Measurements from ENCODE around the gene IQSEC1.

IQSEC1 gene

DNA sequence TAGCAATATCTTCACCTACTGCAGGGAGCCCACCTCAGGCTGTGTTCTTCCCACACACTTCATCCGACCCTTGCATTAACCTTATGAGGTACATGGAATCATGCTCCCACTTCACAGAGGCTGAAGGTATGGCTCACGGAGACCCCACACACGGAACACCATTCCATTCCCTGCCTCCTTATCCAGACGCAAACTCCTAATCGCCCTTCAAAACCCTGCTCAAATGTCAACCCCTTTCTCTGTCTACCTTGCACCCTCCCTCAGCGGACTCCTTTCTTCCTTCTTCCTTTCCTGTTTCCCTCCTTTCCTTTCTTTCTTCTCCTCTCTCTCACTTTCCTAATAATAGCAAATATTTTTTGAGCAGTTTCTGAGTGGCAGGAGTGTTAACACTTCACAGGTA, 23.8 kb downstream of the IQSEC1 start:
- no peak for FAIRE-seq

DNA sequence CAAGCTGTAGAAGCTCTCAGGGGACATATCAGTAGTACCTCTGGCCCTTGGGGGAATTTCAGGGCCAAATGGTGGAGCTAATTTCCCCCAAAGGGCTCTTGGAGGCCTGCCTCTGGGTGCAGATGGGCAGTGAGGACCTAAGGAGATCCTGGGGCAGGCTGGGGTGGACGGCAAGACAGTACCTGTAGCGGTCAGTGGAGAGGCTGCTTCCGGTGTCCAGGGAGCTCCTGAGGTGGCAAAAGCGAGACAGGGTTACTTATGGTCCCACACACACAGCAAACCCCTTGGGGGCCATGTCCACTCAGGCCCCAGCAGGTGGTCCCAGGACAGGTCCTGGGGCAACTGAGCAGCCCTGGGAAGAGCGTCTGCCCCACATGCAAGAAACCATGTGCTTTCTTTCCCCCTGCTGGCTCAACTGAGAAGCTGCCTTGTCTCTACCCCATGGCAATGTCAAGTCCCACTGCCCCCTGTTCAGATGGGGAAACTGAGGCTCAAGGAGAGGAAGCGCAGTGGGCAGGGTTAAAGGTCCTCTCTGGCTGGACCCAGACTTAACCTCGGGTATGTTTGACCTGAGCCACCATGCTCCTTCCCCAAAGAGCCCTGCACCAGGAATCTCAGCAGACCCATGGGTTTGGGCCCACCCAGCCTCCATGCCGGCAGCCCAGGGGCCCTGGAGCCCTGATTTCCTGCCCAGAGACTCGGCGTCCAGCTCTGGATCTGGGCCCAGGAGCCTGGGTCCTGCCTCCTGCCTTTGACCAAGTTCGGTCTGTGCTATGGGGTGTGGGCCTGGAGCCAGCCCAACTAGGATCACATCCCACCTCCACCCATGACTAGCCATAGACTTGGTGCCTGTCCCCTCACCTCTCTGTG, 25.7 kb downstream of the IQSEC1 start:
- FAIRE-seq = no peak
- DNase-seq (ENCODE audit: low spot score) = no peak

More for the DNA sequence above, 23.8 kb downstream of the IQSEC1 start:
- DNase-seq (ENCODE audit: low spot score) = no peak

DNA sequence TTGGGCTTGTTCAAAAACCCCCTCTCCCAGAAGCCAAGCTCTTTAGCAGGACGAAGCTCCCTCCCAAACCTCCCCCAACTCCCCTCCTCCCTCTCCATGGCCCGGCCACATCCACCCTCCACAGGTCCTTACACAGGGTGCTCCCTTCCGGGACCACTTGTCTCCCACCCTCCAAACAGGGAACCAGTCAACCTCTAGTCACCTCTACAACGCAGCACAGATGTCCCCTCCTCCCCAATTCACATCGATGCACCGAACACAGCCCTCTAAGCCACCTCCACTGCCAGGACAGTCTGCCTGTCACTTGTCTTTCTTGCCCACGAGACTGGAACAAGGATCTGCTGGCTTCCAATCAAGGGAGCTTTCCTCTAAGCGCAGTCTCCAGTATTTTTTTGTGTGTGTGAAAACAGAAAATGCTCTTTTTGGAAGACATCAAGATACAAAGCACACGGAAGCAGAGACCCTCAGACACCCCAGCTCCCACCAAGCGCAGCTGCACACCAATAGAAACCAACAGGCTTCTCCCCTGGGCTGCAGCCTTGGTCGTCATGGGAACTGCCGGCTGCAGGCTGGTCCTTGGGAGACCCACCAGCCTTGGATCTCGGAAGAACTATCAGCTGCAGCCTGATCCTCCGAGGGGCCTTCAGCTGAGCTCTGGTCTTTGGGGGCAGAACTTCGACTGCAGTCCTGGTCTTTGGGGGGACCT, 26.5 kb downstream of the IQSEC1 start:
- no peak for FAIRE-seq
- DNase-seq (ENCODE audit: low spot score) = no peak

DNA sequence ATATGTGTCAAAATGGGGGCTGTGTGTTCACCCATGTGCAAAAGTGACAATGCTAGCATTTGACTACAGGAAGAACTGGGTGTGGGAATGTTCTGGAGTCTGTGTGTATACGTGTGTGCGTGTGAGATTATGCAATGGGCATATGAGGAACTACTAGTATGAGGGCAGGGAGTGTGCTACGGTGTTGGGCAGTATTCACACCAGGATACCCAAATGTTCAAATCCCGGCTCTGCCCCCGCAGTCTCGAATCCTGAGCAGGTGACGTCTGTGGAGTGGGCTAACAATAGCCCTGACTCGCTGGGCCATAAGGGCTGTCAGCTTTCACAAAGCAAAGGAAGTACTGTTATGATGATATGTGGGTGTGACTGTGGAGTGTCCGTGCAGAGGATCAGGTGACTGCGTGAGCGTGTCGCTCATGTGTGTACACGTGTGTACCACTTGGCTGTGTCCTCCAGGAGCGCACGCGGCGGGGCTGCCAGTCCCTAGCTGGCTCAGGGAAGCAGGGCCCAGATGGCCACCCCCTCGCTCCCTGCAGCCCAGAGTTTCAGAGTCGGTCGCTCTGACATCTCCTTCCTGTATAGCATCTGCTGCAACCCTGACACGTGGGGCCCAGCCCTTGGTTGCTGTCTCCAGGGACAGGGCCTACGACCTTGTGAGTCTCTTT, 27.2 kb downstream of the IQSEC1 start:
- FAIRE-seq = no peak
- no peak for DNase-seq (ENCODE audit: low spot score)

DNA sequence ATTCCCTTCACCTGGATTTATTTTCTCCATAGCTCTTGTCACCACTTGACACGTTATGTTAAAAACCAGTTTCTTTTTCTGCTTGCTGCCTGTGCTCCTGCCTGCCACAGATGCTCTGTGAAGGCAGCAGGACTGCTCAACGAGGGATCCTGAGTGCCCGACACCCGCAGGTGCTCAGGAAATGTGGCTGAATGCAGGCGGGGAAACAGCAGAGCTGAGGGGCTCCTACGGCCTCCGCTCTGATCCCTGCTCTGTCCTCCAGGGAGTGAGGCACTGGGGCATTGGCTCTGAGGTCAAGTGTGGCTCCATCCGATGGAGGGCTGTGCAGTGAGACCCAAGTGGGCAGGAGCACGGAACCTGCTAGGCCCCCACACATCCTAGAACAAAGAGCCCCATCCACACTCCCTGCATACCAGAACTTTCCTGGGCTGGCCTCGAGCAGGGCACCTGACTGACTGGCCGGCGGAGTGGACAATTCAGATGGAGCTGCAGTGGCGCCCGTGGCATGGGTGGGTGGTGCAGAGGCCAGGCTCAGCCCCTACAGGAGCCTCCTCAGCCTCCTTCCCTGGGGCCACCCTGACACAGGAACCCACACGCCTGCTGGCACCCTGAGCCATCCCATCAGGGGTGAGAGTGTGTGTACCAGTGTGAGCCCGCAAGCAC, 27.9 kb downstream of the IQSEC1 start:
- no peak for DNase-seq (ENCODE audit: low spot score)
- FAIRE-seq = no peak

DNA sequence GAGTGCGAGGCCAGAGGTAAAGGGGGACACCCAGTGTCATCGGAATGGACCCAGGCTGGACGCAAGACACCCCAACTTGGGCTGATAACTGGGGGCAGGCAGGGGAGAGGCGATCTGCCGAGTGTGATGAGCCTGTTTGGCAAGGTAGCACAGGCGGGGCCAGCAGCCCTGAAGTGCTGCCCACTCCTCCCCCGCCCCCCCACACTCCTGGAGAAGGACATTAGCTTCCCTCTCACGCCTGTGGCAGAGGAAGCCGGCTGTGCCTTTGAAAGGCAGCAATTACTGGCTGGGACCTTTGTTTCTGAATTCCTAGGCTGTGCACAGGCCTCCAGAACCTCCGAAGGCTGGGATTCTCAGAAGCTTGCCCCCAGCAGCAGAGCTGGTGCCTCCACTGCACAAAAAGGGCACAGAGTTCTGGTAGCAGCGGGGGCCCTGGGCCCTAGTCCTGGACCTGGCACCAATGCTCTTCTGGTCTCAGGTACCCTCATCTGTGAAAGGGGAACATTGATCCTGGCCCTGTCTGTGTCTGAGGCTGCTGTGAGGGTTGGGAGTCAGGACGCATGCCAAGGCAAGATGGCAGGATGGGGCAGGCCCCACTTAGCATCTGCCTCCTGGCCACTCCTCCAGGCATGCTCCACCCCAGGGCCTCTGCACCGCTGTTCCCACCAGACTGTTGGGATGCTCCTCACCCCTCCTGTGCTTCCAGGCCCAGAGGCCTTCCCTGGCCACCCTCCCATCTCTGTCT, 28.6 kb downstream of the IQSEC1 start:
- DNase-seq (ENCODE audit: low spot score) (no peak), FAIRE-seq (no peak)

DNA sequence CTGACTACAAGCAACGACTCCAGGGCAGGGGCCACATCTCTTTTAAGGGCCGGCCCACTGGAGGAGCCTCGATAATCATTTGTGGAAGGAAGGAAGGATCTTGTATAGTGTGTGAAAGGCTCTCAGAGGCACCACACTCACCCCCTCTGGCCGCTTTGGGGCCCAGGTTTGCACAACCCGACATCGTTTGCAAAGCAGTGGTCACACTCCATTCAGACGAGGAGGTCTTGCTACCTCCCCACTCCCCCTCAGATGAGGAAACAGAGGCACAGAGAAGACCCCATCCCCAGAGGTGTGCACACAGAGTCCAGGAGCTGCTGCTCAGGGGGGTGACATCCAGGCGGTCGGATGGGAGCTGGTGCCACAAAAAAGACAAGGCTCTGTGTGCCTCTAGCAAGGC, 29.6 kb downstream of the IQSEC1 start:
- FAIRE-seq = no peak

DNA sequence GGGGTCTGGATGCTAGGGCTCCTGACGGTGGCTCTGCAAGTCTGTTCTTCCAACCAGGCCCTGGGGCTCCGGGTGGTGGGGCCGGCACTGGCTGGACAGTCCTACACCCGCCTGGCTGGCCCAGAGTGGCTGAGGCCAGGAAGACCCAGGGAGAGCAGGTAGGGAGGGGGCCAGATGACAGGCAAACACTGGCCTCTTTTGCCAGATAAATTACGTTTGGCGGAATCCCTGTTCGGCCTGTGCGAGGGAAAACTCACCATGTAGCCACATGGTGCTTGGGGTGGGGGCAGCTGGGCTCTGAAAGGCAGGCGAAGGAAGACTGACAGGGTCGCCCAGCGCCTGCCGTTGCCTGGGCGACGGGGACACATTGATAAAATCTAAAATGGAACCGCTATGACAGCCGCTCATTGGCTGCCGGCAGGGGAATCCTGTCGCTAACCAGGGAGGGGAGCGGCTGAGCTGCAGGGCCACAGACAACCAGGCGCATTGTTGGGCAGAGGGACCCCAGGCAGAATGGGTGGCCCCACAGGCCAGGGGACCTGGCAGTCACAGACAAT, 30.4 kb downstream of the IQSEC1 start:
- FAIRE-seq (no peak), DNase-seq (ENCODE audit: low spot score) (no peak)

More for the DNA sequence above, 29.6 kb downstream of the IQSEC1 start:
- DNase-seq (ENCODE audit: low spot score) = no peak

DNA sequence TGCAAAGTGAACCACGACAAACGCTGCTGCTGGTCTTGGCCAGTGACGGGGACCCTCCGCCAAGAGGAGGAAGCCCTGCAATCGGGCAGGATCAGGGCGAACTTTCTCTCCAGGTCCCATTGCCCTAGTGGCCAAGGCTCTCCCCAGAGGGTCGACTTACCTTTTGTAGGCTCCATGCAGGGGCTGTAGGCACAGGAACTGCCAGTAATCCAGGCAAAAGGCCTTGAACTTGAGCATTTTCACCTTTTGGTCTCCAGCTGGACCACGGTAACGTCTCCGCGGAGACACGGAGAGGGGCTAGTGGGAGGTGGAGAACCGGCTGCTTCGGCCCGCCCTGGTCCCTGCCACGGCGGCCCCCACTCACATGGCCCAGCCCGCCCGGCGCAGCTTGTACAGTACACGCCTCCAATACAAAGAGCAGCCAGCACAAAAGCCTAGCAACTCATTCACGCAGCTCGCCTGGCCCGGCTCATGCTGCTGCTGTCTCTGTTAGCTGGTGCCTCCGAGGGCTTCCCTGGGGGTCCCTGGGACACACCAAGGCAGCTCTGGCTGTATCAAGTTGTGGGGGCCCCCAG, 31.0 kb downstream of the IQSEC1 start:
- FAIRE-seq = no peak

DNA sequence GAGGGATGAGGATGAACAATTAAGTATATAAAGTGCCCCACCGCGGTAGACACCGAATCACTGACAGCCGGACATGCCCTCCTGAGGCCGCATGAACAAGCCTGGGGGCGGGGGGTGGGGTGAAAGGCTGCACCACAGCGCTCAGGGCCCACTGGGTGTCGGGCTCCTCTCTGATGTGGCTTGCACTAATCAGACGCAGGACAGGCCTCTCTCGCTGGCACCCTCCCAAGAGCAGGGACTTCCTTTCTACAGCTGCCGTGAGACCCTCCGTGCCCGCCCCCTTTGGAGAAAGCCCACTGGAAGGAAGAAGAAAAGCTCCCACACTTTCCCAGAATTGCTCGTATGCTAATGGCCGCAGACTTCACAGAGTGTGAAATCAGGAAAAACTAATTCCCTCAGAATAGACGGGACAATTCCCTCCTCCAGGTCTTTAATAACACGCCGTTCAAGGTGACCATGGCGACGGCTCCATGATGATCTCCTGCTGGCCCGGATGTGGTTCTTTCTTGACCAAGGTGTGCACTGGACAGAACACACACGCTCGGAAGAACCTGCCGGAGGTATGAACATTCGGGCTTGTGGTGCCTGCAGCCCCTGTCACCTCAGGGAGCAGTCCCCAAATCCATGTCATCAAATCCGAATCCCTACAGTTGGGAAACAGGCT, 32.0 kb downstream of the IQSEC1 start:
- DNase-seq (ENCODE audit: low spot score) (no peak), FAIRE-seq (no peak)

More for the DNA sequence above, 31.0 kb downstream of the IQSEC1 start:
- no peak for DNase-seq (ENCODE audit: low spot score)

DNA sequence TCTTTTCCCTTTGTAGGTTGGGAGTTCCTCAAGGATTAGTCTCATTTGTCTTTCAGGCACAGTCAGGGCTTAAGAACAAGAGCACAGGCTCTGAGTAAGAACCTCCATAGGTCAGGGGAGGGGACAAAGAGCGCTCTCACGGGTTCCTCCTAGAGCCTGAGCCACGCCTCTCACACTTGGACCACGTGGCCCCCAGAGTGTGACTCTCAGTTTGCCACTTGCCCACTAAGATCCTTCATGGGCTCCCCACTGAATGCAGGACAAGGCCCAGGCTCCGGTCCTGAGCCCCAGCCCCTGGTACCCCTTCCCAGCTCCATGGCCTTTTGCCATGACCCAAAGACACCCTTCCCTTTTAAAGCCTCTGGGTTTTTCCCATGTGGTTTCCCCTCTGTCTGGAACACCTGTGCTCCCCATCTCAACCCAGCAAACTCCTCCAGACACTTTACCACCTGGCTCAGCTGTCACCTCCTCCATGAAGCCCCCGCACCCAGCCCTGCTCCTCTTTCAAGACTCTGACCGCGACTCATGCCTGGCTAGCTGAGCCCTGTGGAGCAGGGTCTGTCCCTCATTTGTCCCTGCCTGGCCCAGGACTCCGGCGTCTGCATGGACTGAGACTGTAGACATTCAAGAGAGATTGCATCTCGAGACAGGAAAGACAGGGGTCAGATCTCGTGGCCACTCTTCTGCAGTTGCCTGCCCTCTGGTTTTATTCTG, 32.7 kb downstream of the IQSEC1 start:
- DNase-seq (ENCODE audit: low spot score) (no peak), FAIRE-seq (no peak)

DNA sequence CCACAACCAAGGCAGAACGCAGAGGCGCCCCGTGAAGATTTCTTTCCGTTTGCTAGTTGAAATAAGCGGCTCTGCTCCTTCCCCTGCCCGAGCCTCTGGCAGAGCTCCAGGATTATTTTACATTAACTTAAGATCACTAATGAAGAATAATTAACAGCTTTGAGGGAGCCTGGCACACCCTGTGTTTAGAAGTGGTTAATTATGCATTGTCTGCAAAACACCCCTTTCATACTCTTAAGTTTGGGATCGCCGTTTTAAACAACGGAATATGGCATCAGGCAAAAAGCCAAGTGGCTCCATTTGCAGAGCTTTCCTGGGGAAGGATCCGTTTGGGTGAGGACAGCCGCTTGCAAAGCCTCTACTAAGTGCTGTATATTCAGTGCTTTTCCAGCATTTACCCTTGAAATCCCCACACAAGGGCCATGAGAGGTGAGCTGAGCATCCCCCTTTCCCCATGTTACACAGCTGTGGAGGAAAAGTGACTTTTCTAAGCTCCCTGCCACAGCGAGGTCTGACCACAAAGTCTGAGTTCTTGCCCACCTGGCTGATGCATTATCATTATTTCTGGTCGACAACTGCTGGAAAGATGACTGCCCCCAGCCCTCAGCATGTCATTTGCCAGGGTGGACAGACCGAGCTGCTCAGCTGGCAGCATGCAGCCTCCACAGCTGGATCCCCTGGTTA, 33.9 kb downstream of the IQSEC1 start:
- FAIRE-seq (no peak), DNase-seq (ENCODE audit: low spot score) (no peak)

DNA sequence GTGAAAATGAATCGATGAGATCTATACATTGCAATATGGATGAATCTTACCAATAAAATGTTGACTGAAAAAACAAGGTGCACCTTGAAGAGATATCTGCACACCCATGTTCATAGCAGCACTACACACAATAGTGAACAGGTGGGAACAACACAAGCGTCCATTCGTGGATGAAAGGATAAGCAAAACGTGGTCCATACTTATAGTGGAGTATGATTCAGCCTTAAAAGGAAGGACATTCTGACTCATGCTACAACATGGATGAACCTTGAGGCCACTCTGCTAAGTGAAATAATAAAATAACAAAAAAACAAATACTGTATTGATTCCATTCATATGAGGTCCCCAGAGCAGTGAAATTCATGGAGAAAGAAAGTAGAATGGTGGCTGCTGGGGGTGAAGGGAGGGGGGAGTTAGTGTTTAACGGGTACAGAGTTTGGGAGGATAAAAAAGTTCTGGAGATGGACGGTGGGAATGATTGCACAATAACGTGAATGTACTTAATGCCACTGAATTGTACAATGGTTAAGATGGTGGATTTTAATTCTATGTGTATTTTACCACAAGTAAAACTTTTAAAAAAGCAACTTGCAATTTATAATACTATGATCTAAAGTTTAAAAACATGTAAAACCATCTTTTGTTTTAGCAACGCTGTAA, 35.6 kb downstream of the IQSEC1 start:
- no peak for FAIRE-seq

DNA sequence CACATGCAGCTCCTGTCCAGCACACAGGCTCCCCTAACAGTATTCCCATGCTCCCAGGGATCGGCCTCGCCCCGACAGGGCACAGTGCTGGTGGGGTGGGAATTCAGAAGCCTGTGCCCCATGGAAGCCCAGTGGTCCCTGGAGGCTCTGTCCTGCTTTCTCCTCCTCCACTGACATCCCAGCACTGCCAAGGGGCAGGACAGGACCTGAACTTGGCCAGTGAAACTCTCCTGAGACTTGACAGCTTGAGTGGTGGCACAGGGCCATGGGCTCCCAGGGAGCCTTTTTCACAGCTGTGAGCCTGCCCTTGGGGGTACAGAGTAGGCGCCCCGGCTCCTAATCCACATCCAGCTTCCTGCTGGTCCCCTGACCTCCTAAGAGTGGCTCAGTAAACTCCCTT, 38.4 kb downstream of the IQSEC1 start:
- FAIRE-seq = no peak
- no peak for DNase-seq (ENCODE audit: low spot score)

More for the DNA sequence above, 35.6 kb downstream of the IQSEC1 start:
- DNase-seq (ENCODE audit: low spot score) = no peak

DNA sequence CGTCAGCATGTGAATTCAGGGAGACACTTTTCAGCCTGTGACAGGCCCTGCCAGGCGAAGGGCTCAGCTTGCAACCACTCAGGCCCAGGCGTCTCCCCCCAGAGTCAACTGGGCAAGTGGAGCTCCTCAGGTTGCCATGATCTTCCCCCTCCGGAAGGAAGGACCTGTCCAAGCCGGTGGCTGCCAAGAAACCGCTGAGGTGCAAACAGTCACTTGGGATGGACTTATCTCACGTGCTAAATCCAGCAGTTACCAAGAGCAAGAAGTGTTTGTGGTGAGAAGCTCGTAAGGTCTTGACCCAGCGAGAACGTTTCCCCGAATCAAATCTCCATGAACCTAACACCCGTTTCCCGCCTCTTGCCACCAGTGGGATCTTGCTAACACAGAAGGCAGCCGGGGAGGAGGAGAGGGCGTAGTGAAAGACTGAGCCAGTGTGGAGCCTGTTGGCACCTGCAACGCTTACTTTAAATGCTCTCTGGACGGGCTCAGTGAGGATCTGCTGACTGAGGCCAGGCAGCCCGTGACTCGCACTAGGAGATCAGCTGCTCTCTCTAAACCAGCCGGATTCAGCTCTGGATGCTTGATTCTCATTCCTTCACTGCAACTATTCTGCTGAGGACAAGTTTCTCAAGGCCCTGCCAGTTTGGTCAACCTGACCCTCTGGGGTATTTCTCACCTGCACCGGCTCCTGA, 39.0 kb downstream of the IQSEC1 start:
- FAIRE-seq = no peak
- no peak for DNase-seq (ENCODE audit: low spot score)

DNA sequence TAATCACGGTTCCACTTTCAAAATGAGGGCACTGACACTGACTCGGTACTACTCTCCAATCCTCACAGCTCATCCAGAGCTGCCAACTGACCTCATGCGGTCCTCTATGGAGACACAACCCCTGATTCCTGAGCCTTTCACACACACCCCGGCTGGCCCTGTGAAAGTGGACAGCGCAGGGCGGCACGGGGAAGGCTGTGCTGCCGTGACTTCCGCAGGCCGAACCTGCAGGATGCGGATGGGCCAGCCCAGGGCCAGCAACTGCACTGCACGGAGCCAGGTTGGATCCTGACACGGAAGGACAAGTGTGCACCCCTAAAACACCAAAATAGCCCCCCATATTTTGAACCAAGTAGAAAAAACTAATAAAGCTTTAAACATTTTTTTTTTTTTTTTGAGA, 41.0 kb downstream of the IQSEC1 start:
- FAIRE-seq = no peak

DNA sequence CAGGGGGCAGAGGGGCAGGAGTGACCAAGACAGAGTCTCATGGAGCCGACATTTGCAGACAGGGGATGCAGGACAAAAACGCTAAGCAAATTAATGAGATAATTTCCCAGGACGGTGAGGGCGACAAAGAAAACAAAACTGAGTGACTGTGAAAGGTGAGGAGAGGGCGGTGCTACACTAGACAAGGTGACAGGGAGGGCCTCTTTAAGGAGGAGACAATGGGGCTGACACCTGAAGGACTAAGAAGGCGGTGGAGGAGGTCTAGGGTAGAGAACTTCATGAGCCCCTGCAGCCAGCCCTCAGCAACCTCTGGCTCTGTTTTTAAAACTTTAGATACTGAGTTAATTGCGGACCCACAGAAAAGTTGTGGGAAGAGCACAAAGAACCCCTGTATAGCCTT, 41.6 kb downstream of the IQSEC1 start:
- DNase-seq (ENCODE audit: low spot score) (no peak), FAIRE-seq (no peak)

More for the DNA sequence above, 41.0 kb downstream of the IQSEC1 start:
- no peak for DNase-seq (ENCODE audit: low spot score)

Data from urothelium cell line (cell line).